OCI-M1 (cell line): ENCODE measurements around the gene ATG10.
"Not testable (repeated sequence)": the region's sequence is repeated elsewhere in the genome, so short reads cannot be mapped to it uniquely, and the experiment has no call there.

Experiments
- DNase-seq: peaks from one replicate; lab custom pipeline; 2025; lab: John Stamatoyannopoulos, UW

The ATG10 gene

DNA sequence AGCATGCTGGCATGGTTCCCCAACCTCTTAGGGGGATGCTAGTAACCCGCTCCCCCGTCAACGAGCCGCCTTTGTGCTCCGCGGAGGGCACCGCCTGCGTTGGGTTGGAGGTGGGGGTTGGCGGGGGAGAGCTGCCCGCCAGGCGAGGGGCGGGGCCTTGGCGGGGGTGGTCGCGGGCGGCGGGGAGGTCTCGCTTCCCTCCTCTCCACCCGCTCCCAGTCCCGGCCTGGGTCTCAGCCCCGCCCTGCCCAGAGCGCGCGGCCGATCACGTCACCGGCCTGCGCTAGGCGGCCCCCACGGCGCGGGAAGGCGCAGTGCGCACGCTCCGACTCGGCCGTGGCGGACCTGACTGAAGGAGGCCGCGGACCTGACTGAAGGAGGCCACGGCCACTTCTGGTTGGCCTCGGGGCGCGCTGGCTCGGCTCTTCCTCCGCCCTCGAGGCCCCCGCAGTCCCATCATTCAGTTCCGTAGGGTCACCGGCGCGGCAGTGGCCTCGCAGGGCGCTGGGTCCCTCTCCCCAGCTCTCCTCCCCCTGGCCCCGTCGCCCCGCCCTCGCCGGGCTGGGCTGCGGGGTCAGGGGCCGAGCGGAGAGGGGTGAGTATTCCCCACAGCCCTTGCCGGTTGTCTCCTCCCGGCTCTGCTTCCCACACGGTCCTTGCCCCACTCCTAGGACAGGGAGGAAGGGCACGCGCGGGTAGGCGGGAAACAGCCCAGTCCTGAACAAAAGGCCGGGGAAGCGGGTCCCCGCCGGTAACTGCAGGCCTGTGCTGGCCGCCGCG, at the start of gene ATG10:
Gene ATG10, plus strand, starts transcription at position 312 of the 780 bp plus-strand sequence. CDS start 15,548 bp downstream, outside the sequence.
- DNase-seq: peak; percentile 94

DNA sequence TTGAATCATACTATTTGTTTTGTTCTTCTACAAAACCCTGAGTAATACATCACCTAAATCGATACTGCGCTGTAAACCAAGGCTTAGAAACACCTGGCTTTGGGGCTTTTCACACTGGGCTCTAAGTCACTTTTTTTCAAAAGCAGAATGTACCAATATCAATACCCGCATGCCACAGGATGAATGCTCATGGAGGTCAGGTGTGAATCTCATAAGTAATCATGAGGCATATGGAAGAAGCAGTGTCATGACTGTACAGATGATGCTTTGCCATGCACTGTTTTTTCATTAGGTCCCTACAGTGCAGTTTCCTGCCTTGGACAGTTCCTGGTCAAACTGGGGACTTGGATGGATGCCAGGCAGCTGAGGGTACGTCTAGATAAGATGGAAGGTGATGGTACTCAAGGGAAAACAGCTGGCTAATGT, 49.0 kb upstream of the ATG10 start:
- peak; percentile 39 for DNase-seq

DNA sequence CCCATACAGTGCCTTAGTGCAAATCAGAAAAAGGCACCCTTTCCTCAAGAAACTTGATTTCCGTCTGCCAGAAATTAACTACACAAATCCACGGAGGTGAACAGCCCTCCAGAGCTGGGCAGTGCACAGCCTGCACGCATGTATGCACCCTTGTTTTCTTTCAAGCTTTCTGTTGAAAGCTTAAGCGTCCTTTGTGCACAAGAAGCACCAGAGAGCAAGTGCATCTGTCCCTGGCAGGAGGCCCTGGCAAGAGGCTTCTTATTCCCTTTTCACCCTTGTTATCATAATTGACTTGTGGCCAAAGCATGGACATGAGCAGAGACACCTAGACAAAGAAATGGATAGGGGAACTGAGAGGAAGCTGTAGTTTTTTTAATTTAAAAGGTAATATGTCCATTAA, 47.4 kb upstream of the ATG10 start:
- DNase-seq: no peak

DNA sequence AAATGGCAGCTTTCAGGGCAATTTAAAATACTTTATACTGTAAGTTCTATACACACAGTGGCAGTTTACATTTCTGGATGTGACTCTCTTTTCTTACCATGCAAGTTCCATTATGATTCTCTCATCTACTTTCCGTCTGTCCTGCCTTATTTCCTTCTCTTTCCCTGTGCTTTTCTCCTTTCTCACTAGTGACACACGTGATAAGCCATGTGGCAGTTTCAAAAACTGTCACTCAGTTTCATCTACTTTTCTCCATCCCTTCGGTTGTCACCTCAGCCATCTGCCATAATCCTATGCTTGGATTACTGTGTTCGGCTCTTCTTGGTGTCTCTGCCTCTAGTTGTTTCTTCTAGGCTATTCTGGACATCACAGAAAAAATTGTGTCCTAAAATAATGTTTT, 46.8 kb upstream of the ATG10 start:
- no peak for DNase-seq

DNA sequence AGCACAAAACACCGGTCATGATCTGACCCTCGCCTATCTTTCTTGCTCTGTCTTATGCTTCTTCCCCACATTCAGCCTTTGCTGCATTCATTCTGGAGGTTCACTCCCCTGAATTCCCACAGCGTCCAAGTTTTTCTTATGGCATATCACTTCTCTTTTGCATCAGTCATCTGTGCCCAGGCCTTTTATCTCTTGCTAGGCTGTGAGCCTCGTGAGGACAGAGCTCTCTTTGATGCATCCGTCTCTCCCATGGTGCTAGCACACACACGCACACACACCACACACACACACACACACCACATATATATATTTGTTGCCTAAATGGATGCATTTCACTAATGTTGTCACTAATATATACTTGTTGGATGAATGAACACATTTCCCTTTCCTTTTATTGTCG, 45.8 kb upstream of the ATG10 start:
- DNase-seq: no peak

DNA sequence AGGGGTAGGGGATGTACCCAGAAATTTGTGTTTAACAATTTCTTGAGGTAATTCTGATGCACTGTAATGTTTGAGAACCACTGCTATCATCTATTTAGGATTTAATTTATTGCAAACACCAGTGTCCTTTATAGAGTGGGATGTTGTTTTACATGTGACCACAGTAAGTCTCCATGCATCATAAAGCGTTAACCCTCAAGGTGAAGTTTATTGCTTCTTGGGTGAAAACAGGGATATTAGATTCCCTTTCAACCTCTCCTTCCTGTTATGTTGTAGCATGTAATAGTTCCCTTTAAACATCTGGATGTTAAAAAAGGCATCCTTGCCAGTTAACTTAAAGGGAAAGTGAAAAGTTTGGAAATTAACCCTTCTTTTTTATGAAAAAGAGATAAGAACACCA, 35.8 kb upstream of the ATG10 start:
- no peak for DNase-seq

DNA sequence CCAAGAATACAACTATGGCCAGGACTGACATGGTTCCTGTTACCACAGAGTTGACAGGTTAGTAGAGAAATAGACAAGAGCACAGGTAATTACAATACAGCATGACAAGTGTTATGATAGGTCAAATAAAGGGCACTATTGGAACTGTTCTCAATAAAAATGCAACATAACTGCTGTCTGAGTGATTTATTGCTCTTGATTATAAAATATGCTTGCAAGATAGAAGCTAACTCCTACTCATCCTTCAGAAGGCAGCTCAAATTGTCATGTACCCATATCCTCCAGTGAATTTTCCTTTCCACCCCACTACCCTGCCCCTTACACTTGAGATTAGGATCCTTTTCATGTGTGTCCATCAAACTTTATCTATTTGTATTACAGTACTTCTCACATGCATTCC, 35.1 kb upstream of the ATG10 start:
- no peak for DNase-seq

DNA sequence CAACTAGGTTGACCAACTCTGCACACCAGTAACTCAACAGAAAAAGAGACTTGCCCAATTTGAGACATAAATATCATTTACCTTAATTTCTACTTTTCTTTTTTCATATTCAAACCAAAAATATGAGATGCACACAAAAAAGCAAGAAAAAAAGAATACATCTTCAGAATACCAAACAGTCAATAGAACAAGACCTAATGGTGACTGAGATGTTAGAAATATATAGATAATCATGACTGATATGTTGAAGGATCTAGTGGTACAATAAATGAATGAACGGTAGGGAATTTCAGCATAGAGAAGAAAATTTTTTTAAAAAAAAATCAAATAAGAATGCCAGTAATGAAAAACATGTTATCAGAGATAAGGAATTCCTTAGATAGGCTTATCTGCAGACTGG, 29.1 kb upstream of the ATG10 start:
- DNase-seq: no peak

DNA sequence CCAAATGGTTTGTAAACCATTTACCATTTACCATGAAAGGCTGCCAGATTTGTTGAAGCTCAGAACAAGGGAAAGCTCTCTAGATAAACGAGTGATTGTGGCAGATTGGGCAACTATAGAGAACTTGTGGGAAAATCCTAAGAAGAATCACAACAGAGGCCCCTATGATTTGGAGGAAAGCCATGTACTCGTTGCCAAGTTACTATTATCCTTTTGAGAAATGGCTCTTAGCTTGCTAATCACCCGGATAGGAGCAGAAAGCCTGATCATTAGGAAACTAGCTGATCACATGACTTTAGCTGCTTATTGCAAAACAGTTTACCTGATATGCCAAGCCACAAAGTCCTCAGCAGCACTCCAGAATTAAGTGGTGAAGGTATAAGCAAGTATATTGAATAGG, 23.5 kb upstream of the ATG10 start:
- no peak for DNase-seq

DNA sequence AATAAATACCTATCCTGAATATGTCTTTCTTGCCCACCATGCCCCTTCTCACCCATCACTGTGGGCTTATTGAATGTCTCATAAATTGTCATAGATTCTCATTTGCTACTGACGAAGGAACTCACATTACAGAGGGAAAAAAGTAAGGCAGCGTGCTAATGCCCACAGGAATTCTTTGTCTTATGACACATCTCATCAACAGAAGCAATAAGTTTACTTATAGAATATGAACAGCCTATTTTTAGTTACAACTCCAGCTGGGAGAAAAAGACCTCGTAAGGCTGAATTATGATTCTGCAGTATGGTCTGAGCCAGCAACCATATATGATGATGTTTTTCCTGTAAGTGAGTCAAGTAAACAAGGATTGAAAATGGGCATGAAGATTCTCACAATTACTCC, 22.4 kb upstream of the ATG10 start:
- no peak for DNase-seq

DNA sequence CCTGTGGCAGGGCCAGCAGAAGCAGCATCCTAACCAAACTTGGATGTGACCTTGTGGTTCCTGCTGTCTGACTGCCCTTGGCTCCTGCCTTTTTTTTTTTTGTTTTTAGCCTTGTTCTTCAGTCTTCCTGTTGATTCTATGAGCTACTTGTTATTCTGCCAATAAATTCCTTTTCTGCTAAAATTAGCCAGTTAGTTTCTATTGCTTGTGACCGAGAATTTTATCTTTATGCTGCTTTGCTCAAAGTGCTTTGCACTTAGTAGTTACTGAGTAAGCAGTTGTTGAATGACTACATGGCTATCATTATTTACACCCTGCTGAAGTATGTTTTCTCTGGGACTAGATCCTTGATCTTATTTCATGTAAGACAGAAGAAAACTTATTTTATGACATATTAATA, 20.8 kb upstream of the ATG10 start:
- DNase-seq: no peak

DNA sequence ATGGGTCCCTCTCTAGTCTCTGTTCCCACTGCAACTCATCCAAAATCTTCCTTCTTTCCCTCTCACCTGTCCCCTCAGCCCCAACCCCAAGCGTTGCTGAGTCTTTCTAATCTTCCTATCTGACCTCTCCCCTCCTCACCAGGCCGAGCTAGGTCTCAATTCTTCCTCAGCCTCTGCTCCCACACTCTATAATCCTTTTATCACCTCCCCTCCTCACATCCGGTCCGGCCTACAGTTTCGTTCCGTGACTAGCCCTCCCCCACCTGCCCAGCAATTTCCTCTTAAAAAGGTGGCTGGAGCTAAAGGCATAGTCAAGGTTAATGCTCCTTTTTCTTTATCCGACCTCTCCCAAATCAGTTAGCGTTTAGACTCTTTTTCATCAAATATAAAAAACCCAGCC, 17.0 kb upstream of the ATG10 start:
- DNase-seq: peak; percentile 66

DNA sequence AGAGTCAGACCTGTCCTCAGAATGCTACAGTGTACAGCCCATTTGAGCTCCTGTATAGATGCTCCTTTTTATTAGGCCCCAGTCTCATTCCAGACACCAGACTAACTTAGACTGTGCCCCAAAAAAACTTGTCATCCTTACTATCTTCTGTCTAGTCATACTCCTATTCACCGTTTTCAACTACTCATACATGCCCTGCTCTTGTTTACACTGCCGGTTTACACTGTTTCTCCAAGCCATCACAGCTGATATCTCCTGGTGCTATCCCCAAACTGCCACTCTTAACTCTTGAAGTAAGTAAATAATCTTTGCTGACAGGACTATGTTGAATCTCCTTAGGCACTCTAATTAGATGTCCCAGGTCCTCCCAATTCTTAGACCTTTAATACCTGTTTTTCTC, 13.7 kb upstream of the ATG10 start:
- not testable (repeated sequence) for DNase-seq

DNA sequence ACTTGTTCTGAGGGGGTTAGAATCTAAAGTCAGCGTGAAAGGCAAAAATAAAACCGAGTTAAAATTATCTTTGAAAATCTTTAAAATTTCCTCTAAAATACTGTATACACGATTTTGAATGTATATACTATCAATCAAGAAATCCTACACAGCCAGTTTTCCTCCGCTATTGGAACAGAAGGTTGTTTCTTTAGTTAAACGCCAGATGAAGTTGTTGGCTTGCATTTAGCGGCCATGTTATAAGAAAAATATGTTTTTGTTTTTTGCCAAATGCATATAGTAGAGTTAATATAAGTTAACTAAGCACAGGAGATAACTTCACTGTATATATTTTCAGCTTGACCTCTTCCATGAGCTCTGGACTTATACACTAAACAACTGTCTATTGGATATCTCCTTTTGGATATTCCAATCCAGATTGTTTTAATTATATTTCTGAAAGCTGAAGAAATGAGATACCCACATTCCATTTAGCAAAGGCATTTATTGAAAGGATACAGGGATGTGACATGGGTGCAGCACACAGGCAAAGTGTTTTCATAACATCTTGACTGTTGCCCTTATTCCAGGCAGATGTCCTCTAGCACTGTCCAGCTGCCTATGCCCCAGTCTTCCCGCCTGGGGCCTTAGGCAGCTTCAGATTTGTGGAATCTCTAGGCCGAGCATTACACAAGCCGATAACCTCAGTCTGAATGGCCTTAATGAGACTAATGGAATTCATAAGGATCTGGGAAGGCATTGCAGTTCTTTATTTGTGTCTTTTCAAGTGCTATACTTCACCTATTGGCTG, 10.0 kb upstream of the ATG10 start:
- no peak for DNase-seq

DNA sequence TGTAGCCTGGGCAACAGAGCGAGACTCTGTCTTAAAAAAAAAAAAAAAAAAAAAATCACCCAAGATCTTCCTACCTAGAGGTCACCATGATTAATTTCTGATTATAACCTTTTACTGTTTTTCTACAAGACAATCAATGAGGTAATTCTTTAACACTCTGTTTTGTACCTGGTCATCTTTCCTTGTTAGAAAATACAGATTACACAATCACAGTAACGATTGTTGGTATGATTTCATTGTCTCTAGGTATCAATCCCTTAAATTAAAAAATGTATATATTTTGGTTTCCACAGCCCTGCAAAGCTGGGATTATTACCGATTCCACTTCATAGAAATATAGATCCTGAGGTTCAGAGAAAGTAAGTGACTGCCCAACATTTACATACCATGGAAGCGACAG, 8.3 kb upstream of the ATG10 start:
- no peak for DNase-seq

DNA sequence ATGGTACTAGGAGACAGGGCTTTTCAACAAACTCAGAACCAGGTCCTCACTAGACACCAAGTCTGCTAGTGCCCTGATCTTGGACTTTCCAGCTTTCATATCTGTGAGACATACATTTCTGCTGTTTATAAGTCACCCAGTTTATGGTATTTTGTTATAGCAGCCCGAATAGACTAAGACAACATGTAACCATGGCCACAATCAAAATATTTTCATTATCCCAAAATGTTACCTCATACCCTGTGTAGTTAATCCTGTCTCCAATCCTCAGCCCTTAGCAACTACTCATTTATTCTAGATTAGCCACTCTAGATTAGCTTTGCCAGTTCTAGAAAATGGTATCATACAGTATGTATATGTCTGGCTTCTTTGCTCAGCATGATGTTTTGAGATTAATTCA, 6.3 kb upstream of the ATG10 start:
- no peak for DNase-seq

DNA sequence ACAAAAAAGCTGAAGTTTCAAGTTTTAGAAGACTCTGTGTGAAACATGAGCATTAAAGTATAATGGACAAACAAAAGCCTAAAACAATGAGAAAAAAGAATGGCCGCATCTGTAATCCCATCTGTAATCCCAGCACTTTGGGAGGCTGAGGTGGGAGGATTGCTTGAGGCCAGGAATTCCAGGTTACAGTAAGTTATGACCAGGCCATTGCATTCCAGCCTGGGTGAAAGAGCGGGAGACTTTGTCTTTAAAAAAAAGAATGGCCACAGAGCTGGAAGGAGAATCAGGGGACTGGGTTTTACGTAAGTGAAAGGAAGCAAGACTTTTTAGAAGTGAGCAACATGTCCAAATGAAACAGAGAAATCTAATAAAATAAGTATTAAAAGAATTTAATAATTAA, 2.6 kb upstream of the ATG10 start:
- DNase-seq: no peak

DNA sequence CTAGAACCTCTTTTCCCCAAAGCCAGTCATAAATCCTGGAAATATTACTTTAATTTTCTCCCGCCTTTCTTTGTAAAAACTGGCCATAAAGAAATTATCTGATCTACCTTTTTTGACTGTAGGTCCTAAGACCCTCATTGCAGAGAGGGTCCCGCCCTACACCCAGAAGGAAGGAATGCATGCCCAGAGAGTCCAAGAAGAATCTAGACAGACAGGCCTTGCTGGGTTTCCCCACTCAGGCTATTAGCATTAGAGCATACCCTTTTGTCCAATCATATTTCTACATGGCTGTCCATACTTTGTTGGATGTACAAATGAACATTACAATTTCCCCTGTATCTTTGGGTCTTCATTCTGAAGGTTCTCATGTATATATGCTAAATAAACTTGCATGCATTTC, 1.9 kb upstream of the ATG10 start:
- no peak for DNase-seq

DNA sequence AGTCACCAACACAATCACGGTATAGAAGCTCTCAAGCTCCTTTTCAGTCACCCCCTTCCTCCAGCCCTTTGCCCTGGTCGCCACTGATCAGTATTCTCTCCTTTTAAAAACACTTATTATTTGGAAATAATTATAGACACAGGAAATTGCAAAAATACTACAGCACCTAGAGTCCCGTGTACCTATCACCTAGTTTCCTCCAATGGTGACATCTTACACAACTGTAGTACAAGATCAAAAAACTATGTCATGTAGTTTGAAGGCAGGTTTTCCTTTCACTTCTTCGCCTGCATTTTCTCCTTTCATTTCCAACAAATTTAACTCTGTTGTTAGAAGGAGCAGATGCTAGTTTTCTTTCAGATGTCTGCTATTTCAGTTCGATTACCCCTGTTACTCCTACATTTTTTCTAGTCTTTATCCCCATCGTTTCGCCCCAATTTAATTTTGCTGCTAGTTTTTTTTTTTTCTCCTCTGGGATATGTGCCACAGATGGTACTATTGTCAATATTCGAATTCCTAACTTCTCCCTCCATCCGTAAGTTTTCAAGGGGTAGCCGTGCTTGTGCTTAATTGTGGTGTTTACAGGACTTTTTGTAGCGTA, 612 bp upstream of the ATG10 start:
- peak; percentile 77 for DNase-seq

DNA sequence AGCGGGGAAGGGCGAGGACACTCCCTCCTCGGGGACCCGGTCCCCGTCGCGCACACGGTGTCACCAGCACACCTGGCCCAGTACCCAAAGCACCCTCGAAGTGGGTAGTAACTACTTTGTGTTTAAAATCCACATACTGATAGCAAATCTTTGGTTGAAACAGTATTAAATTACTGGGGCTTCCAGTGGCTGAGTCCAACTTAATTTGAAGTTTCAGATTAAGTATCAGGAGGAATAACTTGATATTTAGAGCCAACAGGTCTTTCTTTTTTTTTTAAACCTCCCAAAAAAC, 615 bp downstream of the ATG10 start:
- DNase-seq: no peak

DNA sequence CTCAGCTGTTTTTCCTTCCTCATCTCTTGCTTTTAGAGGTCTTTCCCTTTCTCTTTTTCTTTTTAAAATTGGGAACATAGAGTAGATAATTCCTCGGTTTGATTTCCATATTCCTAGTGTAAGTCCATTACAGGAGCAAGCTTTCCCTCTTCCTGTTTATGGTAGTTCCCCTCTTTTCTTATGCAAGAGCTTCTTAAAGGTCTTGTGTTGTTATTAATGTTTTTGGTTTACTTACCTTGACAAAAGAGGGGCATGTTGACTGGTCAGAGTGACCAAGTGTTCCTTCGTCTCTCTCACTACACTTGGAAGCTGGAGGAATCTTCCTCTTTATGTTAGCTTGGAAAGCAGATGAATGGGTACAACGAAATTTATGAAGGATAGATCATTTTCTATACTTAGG, 8.3 kb downstream of the ATG10 start:
- no peak for DNase-seq

DNA sequence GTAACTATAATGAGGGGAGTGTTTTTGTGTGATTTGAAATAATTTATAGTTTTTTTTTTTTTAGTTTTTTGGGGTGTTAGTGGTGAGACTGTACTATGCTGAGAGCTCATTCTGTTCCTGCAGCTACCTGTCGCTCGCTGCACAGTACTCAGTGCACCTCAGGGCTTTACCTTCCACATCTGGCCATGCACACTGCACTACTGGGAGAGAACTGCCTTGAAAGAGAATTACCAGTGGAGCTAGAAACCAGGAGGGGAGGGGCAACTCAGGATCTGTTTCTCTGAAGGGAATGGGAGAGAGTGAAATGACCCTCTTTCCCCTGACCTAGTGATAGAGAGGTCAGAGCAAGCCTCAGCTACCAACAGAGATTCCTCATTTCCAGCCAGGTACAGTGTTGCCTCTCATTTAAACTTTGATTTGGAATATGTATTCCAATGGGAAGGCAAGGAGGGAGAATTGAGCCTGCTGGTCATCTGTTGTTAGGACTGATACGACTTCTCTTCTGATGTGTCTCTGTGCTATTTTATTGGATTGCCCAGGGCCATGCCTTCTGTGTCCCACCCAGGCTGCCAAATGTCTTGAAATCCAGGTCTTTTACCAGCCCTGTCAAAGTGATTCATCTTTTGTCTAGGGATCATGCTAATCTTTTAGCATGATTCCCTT, 8.9 kb downstream of the ATG10 start:
- DNase-seq: no peak

DNA sequence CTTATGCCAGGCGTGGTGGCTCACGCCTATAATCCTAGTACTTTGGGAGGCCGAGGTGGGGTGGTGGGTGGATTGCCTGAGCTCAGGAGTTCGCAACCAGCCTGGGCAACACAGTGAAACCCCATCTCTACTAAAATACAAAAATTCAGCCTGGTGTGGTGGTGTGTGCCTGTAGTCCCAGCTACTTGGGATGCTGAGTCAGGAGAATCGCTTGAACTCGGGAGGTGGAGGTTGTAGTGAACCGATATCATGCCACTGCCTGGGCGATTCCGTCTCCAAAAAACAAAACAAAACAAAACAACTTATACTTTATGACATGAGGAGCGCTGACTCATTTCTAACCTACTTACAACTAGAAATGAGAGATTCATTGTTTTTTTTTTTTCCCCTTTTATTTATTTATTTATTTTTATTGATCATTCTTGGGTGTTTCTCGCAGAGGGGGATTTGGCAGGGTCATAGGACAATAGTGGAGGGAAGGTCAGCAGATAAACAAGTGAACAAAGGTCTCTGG, 10.4 kb downstream of the ATG10 start:
- not testable (repeated sequence) for DNase-seq
